HG03064 (cell line): ENCODE data around the gene BMPR1B.
"Not testable (repeated sequence)": the region's sequence is repeated elsewhere in the genome, so short reads cannot be mapped to it uniquely, and the experiment has no call there.

Experiments used
- ATAC-seq: cut with Tn5 transposase; IDR thresholded peaks from one replicate; pipeline ENCODE4 v1.9.1; 2021; ENCODE audit warnings: low read depth; ENCODE audit not compliant: unreplicated experiment

BMPR1B gene

GRCh38 chr4:94831607-94832006 lies 73.9 kb downstream of the BMPR1B start:
- ATAC-seq: no peak

GRCh38 chr4:94832329-94832728 lies 74.6 kb downstream of the BMPR1B start:
- ATAC-seq: not testable (repeated sequence)

- ATAC-seq: no peak
Measured at GRCh38 chr4:94833394-94833793, 75.6 kb downstream of the BMPR1B start.

- ATAC-seq: no peak
Measured at GRCh38 chr4:94834501-94834900, 76.7 kb downstream of the BMPR1B start.

- not testable (repeated sequence) for ATAC-seq
Measured at GRCh38 chr4:94841166-94841863, 83.6 kb downstream of the BMPR1B start.

- ATAC-seq: no peak
Measured at GRCh38 chr4:94841864-94842221, 84.1 kb downstream of the BMPR1B start.

GRCh38 chr4:94843216-94843615 lies 85.5 kb downstream of the BMPR1B start:
- ATAC-seq: no peak

- no peak for ATAC-seq
Measured at GRCh38 chr4:94848326-94848725, 90.6 kb downstream of the BMPR1B start.

GRCh38 chr4:94849901-94850300 lies 92.1 kb downstream of the BMPR1B start:
- no peak for ATAC-seq

GRCh38 chr4:94852616-94853015 lies 94.9 kb downstream of the BMPR1B start:
- no peak for ATAC-seq

- no peak for ATAC-seq
Measured at GRCh38 chr4:94856030-94856429, 98.3 kb downstream of the BMPR1B start.

GRCh38 chr4:94870146-94870545 lies 112.4 kb downstream of the BMPR1B start:
- no peak for ATAC-seq

- ATAC-seq: no peak
Measured at GRCh38 chr4:94871644-94872305, 114.0 kb downstream of the BMPR1B start.

- ATAC-seq: no peak
Measured at GRCh38 chr4:94877973-94878372, 120.2 kb downstream of the BMPR1B start.

GRCh38 chr4:94880956-94881355 lies 123.2 kb downstream of the BMPR1B start:
- no peak for ATAC-seq

GRCh38 chr4:94882756-94883155 lies 125.0 kb downstream of the BMPR1B start:
- no peak for ATAC-seq

GRCh38 chr4:94887027-94887426 lies 129.3 kb downstream of the BMPR1B start:
- ATAC-seq: no peak

- ATAC-seq: no peak
Measured at GRCh38 chr4:94889523-94889922, 131.8 kb downstream of the BMPR1B start.

- ATAC-seq: no peak
Measured at GRCh38 chr4:94889946-94890345, 132.2 kb downstream of the BMPR1B start.

GRCh38 chr4:94890579-94890978 lies 132.8 kb downstream of the BMPR1B start:
- ATAC-seq: no peak

GRCh38 chr4:94892051-94892450 lies 134.3 kb downstream of the BMPR1B start:
- no peak for ATAC-seq

GRCh38 chr4:94895081-94895480 lies 137.3 kb downstream of the BMPR1B start:
- ATAC-seq: no peak
